Activated CD8-positive, alpha-beta memory T cell treated with anti-CD3 and anti-CD28 coated beads for 1 hour (primary cell): ENCODE measurements around the gene COX7B.
"Not testable (repeated sequence)": the region's sequence is repeated elsewhere in the genome, so short reads cannot be mapped to it uniquely, and the experiment has no call there.

Source experiments
- DNase-seq, 2 donors: peaks; one replicate each; pipeline ENCODE4 v3.0.0-alpha.2; 2020; ENCODE audit warnings: low read depth in 1 of 2; ENCODE audit errors: extremely low read depth in 1 of 2

COX7B gene

DNA sequence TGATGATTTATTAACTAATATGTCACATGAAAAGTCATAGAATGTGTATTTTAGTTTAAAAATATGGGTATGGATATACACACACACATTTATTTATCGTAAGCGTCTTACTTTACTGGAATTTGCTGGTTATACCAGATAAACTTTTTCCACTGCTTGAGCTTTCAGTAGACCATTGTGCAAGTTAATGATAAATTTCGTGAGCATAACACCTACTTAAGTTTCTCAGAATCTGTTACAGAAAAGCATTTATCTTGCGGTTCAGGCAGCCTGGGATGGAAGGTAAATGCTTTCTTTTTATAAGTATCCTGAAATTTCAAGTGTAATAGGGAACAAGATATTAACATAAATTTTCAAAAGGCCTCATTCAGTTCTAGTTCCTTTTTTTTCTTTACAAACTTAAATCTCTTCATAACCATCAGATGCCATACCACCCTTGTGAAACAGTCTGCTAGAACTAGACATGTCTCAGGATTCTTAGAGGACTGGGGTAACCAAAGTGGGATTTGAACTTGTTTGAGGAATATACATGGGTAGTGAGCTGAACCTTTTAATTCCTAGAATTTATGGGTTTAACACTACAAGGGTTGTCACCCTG is 38.9 kb downstream of the COX7B start:
- no peak for DNase-seq

DNA sequence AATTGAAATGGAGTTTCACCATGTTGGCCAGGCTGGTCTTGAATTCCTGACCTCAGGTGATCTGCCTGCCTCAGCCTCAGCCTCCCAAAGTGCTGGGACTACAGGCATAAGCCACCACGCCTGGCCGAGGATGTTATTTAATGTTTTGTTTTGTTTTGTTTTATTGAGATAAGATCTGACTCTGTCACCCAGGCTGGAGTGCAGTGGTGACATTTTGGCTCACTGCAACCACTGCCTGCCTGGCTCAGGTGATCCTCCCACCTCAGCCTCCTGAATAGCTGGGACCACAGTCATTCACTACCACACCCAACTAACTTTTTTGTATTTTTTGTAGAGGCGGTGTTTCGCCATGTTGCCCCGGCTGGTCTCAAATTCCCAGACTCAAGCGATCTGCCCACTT is 45.8 kb downstream of the COX7B start:
- not testable (repeated sequence) for DNase-seq

- DNase-seq, result no peak
Observed at GRCh38 chrX:77945910-77946545, 46.8 kb downstream of the COX7B start.

DNA sequence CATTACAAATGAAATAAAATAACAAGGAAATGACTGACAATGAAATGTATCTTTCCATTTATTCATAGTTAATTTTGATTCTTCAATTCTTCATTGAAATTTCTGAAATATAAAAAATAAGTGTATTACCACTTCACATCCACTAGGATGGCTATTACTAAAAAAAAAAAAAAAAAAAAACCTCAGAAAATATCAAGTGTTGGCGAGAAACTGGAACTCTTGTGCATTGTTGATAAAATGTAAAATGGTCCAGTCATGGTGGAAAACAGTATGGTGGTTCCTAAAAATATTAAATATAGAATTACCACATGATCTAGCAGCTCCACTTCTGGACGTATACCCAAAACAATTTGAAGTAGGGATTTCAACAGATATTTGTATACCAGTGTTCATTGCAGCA is 47.3 kb downstream of the COX7B start:
- DNase-seq, result no peak

- no peak for DNase-seq
Observed at GRCh38 chrX:77949840-77950239, 50.6 kb downstream of the COX7B start.

DNA sequence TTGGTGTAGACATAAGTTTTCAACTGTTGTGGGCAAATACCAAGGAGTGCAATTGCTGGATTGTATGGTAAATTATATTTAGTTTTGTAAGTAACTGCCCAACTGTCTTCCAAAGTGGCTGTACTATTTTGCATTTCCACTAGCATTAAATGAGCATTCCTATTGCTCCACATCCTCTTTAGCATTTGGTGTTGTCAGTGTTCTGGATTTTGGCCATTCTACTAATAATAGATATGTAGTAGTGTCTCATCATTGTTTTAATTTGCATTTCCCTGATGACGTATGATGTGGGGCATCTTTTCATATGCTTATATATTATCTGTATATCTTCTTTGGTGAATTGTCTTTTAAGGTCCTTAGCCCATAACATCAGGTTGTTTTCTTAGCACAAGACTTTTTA is 52.9 kb downstream of the COX7B start:
- DNase-seq, result no peak

DNA sequence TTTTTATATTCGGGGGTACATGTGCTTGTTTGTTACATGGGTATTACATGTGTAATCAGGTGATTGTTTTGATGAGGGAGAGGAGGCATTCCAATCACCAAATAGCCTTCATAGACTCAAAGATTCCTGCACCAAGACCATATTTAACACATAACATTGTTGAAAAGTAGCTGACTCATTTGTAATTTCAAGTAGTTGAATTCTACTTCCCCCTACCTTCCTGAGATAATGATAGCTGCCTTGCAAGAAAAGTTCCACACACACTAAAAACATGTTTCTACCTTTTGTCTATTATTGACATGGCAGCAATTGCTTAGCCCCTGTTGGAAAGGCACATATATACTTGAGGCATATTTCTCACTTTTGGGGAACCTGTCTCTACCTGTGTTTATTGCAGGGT is 54.0 kb downstream of the COX7B start:
- no peak for DNase-seq

DNA sequence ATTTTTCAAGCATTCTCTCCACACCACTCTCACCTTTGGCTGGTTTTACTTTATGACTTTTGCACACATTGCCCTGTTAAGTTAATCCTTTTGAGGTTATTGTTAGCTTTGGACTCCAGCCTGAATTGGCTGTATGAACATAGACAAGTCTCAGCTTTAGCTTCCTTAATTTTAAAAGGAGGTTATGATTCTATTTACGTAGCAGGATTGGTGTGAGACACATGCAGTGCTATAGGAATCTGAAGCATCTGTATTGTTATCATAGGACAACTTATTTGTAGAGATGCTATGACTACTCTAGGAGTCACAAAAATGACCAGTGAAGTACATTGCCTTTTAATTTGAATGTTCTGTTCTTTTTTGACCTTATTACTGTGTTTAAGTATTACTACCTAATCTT is 54.4 kb downstream of the COX7B start:
- no peak for DNase-seq
